SU-DHL-6 (cell line): ENCODE results near the gene SLITRK6.

Experiments used
- CTCF ChIP-seq: fragments of 200-600 bp; sonication (generic); IDR thresholded peaks from one replicate; pipeline ENCODE4 v1.5.1; 2017; ENCODE audit warnings: antibody characterized with exemption, mild to moderate bottlenecking, low read length, moderate library complexity; ENCODE audit not compliant: insufficient read depth, poor library complexity, severe bottlenecking
- EZH2phosphoT487 ChIP-seq: fragments of 200-600 bp; sonication (generic), shearing (Covaris generic); conservative IDR thresholded peaks from 2 replicates; pipeline ENCODE4 v1.6.1; 2018; ENCODE audit warnings: mild to moderate bottlenecking, antibody characterized with exemption, low read length, moderate library complexity, mixed read lengths

DNA sequence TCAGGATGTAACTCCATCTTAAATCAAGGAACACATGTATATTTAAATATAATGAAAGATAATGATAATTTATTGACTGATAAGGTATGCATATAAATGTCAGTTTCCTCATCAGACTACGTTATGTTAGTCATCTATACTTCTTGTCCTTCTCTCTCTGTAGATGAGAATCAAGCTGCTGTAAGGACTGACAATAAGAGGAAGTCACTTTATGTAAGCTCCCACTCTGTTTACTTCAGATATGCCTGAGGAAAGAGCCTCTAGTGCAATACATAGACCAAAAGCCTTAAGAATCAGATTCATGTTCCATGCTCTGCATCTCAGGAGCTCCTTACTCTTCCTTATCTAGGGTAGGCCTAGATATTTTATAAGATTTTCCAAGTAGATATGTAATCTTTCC, 9.6 kb upstream of the SLITRK6 start:
- TF ChIP-seq CTCF, result no peak
- no peak for TF ChIP-seq EZH2phosphoT487
